ENCODE data around the gene DIABLO. TPM values are rescaled to one million over a fixed set of nuclear protein-coding genes. Genes with fewer than 3 reads are reported as not detected.
A peak's percentile ranks its signal among the peaks of the same experiment; 100 is the strongest.

DIABLO gene
- total RNA-seq, 1 experiment from 2014 or later = 74.6 TPM

DNA sequence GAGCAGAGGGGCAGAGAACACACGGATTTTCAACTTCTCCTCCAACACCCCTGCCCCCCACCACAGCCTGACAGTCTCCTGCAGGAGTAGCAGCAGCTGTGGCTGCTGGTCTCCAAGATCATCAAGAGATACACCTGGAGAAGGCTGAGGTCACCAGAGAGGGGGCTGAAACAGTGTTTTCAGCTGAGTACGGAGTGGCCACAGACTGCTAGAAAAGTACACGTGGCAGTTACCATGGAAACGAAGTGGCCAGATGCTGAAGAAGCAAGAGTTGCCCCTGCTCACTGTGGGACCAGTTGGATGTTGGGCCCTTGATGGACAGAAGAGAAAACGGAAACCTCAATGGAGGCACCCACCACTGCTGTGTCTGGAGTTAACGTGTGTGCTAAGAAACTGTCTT lies 4.9 kb upstream of the DIABLO start:
- H3K4me1 ChIP-seq (ENCODE audit: insufficient read depth, low read length) = no peaks in the 10 kb centered on the region
- no peak overlapping the region for H2BK20ac ChIP-seq (ENCODE audit: low read depth, low read length, poor library complexity, severe bottlenecking)
- no peak for DNase-seq
- Mint-ChIP-seq H3K4me1 (peaks cover 0 to 8% of the 10 kb centered on the region in 2 experiments), H3K27ac (peak overlapping the region in 1 of 3 experiments; percentile 49; a peak in 1 of 7 replicates), H3K9me3 (no peaks in the 10 kb centered on the region; a peak in 1 of 5 replicates), H3K27me3 (ENCODE audit: low read depth) (no peaks in the 10 kb centered on the region; the same call in 1 of the 2 replicates), H3K36me3 (ENCODE audit: insufficient read depth in 1 of 3, low read depth in 3 of 3) (peaks cover 6 to 40% (median 21%) of the 10 kb centered on the region in 3 experiments), H3K4me3 (no peak overlapping the region)
- H2AFZ ChIP-seq (ENCODE audit: low read length) = no peak overlapping the region
- H4K5ac ChIP-seq (ENCODE audit: insufficient read length, low read depth, low read length) = no peak overlapping the region
- TF ChIP-seq, protein P1, sequence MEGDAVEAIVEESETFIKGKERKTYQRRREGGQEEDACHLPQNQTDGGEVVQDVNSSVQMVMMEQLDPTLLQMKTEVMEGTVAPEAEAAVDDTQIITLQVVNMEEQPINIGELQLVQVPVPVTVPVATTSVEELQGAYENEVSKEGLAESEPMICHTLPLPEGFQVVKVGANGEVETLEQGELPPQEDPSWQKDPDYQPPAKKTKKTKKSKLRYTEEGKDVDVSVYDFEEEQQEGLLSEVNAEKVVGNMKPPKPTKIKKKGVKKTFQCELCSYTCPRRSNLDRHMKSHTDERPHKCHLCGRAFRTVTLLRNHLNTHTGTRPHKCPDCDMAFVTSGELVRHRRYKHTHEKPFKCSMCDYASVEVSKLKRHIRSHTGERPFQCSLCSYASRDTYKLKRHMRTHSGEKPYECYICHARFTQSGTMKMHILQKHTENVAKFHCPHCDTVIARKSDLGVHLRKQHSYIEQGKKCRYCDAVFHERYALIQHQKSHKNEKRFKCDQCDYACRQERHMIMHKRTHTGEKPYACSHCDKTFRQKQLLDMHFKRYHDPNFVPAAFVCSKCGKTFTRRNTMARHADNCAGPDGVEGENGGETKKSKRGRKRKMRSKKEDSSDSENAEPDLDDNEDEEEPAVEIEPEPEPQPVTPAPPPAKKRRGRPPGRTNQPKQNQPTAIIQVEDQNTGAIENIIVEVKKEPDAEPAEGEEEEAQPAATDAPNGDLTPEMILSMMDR (conservative IDR thresholded peaks at IDR 0.05) = no peak
- no peaks in the 10 kb centered on the region for H3K79me2 ChIP-seq (ENCODE audit: insufficient read depth, low read length)
- H3K14ac ChIP-seq (ENCODE audit: insufficient read depth, low read length) = no peak overlapping the region
- no peak overlapping the region for H2BK5ac ChIP-seq (ENCODE audit: insufficient read length, low read length)
- H3K4ac ChIP-seq (ENCODE audit: low read depth, low read length) = no peak overlapping the region
- H4K91ac ChIP-seq (ENCODE audit: insufficient read length, low read depth, low read length) = no peak overlapping the region
- no peaks in the 10 kb centered on the region for H3K79me1 ChIP-seq (ENCODE audit: insufficient read depth, low read depth, low read length, poor library complexity, severe bottlenecking)
- H2BK15ac ChIP-seq (ENCODE audit: low read depth, low read length) = no peak overlapping the region
- peaks cover 7% of the 10 kb centered on the region for H3K23me2 ChIP-seq (ENCODE audit: insufficient read length, low read depth, low read length, poor library complexity, severe bottlenecking)
- no peak overlapping the region for H3K23ac ChIP-seq (ENCODE audit: insufficient read length, low read depth, low read length)
- H3K18ac ChIP-seq (ENCODE audit: insufficient read length, low read depth, low read length) = no peak overlapping the region
- no peak overlapping the region for H3K4me2 ChIP-seq (ENCODE audit: insufficient read depth, insufficient read length, low read length)
- no peak overlapping the region for H3K56ac ChIP-seq (ENCODE audit: insufficient read length, low read depth, low read length)
- H2BK120ac ChIP-seq (ENCODE audit: low read depth, low read length, poor library complexity, severe bottlenecking) = no peak overlapping the region
- H2BK12ac ChIP-seq (ENCODE audit: insufficient read length, low read depth, low read length) = no peak overlapping the region
- no peak overlapping the region for H3K27ac ChIP-seq (ENCODE audit: insufficient read length, low read depth, low read length)
- no peak overlapping the region for H3K9ac ChIP-seq (ENCODE audit: extremely low read depth, insufficient read length, low read length)
- no peak overlapping the region for H2AK5ac ChIP-seq (ENCODE audit: insufficient read length, low read length)
- no peaks in the 10 kb centered on the region for H3K9me3 ChIP-seq (ENCODE audit: control insufficient read depth, low read depth, low read length)
- WGBS (ENCODE audit: extremely low coverage, insufficient read length, low lambda C conversion rate) = no CpG with 5 or more reads among the region's 6 CpGs
- H3K27me3 ChIP-seq (ENCODE audit: insufficient read depth, low read length) = no peaks in the 10 kb centered on the region
- H3T11ph ChIP-seq (ENCODE audit: low read length) = no peak overlapping the region
- H4K8ac ChIP-seq (replicated peaks; ENCODE audit: insufficient read length, low read depth, low read length) = no peak overlapping the region
- H4K20me1 ChIP-seq (ENCODE audit: control insufficient read depth, insufficient read depth, insufficient read length) = no peaks in the 10 kb centered on the region
